GM23338 (cell line): Measurements from ENCODE around the gene C6orf15.

Source experiments
- CREB1 ChIP-seq: fragments of 250-450 bp; sonication (Bioruptor Pico); IDR thresholded peaks from 2 replicates; pipeline ENCODE4 v1.5.0; 2020; ENCODE audit warnings: low read depth, mild to moderate bottlenecking, moderate library complexity
- CTCF ChIP-seq, 2 experiments: fragments of 200-600 bp in 1 of 2; sonication (generic) in 1 of 2; conservative IDR thresholded peaks; 2 replicates each; pipeline versions ENCODE4 v1.5.1 to v1.6.1; 2016 to 2017; ENCODE audit warnings: antibody characterized with exemption in 2 of 2, low read depth in 2 of 2, mild to moderate bottlenecking in 2 of 2, moderate library complexity in 1 of 2
- EZH2 ChIP-seq: fragments of 200-600 bp; sonication (generic); IDR thresholded peaks from one replicate; pipeline ENCODE4 v1.8.0; 2017; ENCODE audit warnings: antibody characterized with exemption, mild to moderate bottlenecking, low read depth; ENCODE audit not compliant: unreplicated experiment
- EZH2phosphoT487 ChIP-seq: fragments of 200-600 bp; sonication (generic); IDR thresholded peaks from one replicate; pipeline ENCODE4 v1.8.1; 2018; ENCODE audit warnings: antibody characterized with exemption; ENCODE audit not compliant: unreplicated experiment
- REST ChIP-seq: IDR thresholded peaks from one replicate; pipeline ENCODE4 v1.6.1; 2018; ENCODE audit warnings: antibody characterized with exemption; ENCODE audit not compliant: unreplicated experiment

- no peak for TF ChIP-seq CREB1
- TF ChIP-seq CTCF (conservative IDR thresholded peaks at IDR 0.05; ENCODE audit: low read depth in 2 of 2): no peak
- no peak for TF ChIP-seq EZH2phosphoT487
- no peak for TF ChIP-seq EZH2
- no peak for TF ChIP-seq REST
These were observed 21.4 kb downstream of the C6orf15 start for GRCh38 chr6:31090973-31091364.
